Left ventricle myocardium inferior (tissue), 1 donor: Measurements from ENCODE around the gene FRMD3. TPM values are rescaled to one million over a fixed set of nuclear protein-coding genes. Genes with fewer than 3 reads are reported as not detected.

Experiments used
- DNase-seq: peaks from one replicate; pipeline ENCODE4 v3.0.0-alpha.2; 2020
- H3K27ac ChIP-seq: fragments of 200-600 bp; replicated peaks from 2 replicates; pipeline ENCODE4 v1.8.0; 2021
- H3K27me3 ChIP-seq: fragments of 200-600 bp; 2 replicates; pipeline ENCODE4 v1.8.0; 2021; ENCODE audit warnings: low read depth
- H3K36me3 ChIP-seq: fragments of 200-600 bp; 2 replicates; pipeline ENCODE4 v1.8.0; 2021
- H3K4me1 ChIP-seq: fragments of 200-600 bp; 2 replicates; pipeline ENCODE4 v1.8.0; 2021
- H3K4me3 ChIP-seq: fragments of 200-600 bp; 2 replicates; pipeline ENCODE4 v1.8.0; 2021; ENCODE audit warnings: mild to moderate bottlenecking, moderate library complexity
- H3K9me3 ChIP-seq: fragments of 200-600 bp; replicated peaks from 2 replicates; pipeline ENCODE4 v1.8.0; 2021
- CTCF ChIP-seq: fragments of 200-600 bp; IDR thresholded peaks from 2 replicates; pipeline ENCODE4 v1.8.0; 2021; ENCODE audit warnings: antibody characterized with exemption, mild to moderate bottlenecking, borderline replicate concordance
- intact Hi-C: fragments of 100-400 bp; cut with micrococcal nuclease; formaldehyde crosslinking; loops from one replicate; pipeline ENCODE4 v1.11.0; 2022
- total RNA-seq: library from RNA; stranded (reverse); fragmentation: NEBNext Ultra II Directional; extraction: Animal tissue kit (Norgen Biotek cat#: 25700); gene quantifications from one replicate; pipeline ENCODE4 v1.2.1, GENCODE V29; 2021
- donor health status: DM: no; HTN: yes; CAD: no; lungs with severe emphysema.

FRMD3 gene
- total RNA-seq, 1 donor from 2014 or later = 131 TPM

- no peak overlapping the region for H3K27ac ChIP-seq
- no peaks in the 10 kb centered on the region for H3K27me3 ChIP-seq
- no peaks in the 10 kb centered on the region for H3K36me3 ChIP-seq
- intact Hi-C loops = loop anchor here (10.0 kb wide), 1 partner anchor 95 kb away; no protein-coding TSS in a partner anchor
- H3K9me3 ChIP-seq = peaks cover 5% of the 10 kb centered on the region
- peaks cover 21% of the 10 kb centered on the region for H3K4me1 ChIP-seq
- H3K4me3 ChIP-seq = no peak overlapping the region
- DNase-seq = no peak
- TF ChIP-seq CTCF = no peak
Observed at GRCh38 chr9:83489961-83490360, 48.2 kb downstream of the FRMD3 start.

GRCh38 chr9:83484990-83485389 is 53.2 kb downstream of the FRMD3 start:
- Histone ChIP-seq H3K4me1 (no peaks in the 10 kb centered on the region), H3K27ac (no peak overlapping the region), H3K9me3 (peaks cover 8% of the 10 kb centered on the region), H3K4me3 (no peak overlapping the region), H3K27me3 (no peaks in the 10 kb centered on the region), H3K36me3 (peaks cover 7% of the 10 kb centered on the region)
- intact Hi-C loops = loop anchor here (10.0 kb wide), 1 partner anchor 90 kb away; no protein-coding TSS in a partner anchor
- no peak for DNase-seq
- no peak for TF ChIP-seq CTCF

GRCh38 chr9:83483223-83483622 is 55.0 kb downstream of the FRMD3 start:
- no peak overlapping the region for H3K4me3 ChIP-seq
- intact Hi-C loops = loop anchor here (10.0 kb wide), 1 partner anchor 88 kb away; no protein-coding TSS in a partner anchor
- H3K27ac ChIP-seq = no peak overlapping the region
- peaks cover 7% of the 10 kb centered on the region for H3K9me3 ChIP-seq
- TF ChIP-seq CTCF = no peak
- H3K27me3 ChIP-seq = no peaks in the 10 kb centered on the region
- H3K36me3 ChIP-seq = peaks cover 11% of the 10 kb centered on the region
- no peak for DNase-seq
- H3K4me1 ChIP-seq = no peaks in the 10 kb centered on the region

GRCh38 chr9:83479765-83480164 is 58.4 kb downstream of the FRMD3 start:
- Histone ChIP-seq H3K27ac (no peak overlapping the region), H3K4me3 (no peak overlapping the region), H3K36me3 (peaks cover 11% of the 10 kb centered on the region), H3K9me3 (peaks cover 12% of the 10 kb centered on the region), H3K27me3 (no peaks in the 10 kb centered on the region), H3K4me1 (peaks cover 7% of the 10 kb centered on the region)
- intact Hi-C loops = loop anchor here (10.0 kb wide), 1 partner anchor 85 kb away; no protein-coding TSS in a partner anchor
- TF ChIP-seq CTCF = no peak
- no peak for DNase-seq

GRCh38 chr9:83477571-83477970 is 60.6 kb downstream of the FRMD3 start:
- no peak for DNase-seq
- Histone ChIP-seq H3K36me3 (peaks cover 11% of the 10 kb centered on the region), H3K4me1 (peaks cover 29% of the 10 kb centered on the region), H3K4me3 (no peak overlapping the region), H3K9me3 (peaks cover 12% of the 10 kb centered on the region), H3K27me3 (no peaks in the 10 kb centered on the region), H3K27ac (peak overlapping the region; percentile 85)
- intact Hi-C loops = no loop called here
- no peak for TF ChIP-seq CTCF

- intact Hi-C loops = no loop called here
- Histone ChIP-seq H3K4me1 (peaks cover 34% of the 10 kb centered on the region), H3K9me3 (peaks cover 12% of the 10 kb centered on the region), H3K36me3 (peaks cover 11% of the 10 kb centered on the region), H3K4me3 (no peak overlapping the region), H3K27ac (peak overlapping the region; percentile 85), H3K27me3 (no peaks in the 10 kb centered on the region)
- no peak for DNase-seq
- TF ChIP-seq CTCF = no peak
Observed at GRCh38 chr9:83477120-83477519, 61.1 kb downstream of the FRMD3 start.
